Upper lobe of left lung (tissue), 4 donors: Measurements from ENCODE around the gene ZNRF1.
"Not testable (repeated sequence)": the region's sequence is repeated elsewhere in the genome, so short reads cannot be mapped to it uniquely, and the experiment has no call there.

Experiments
- CTCF ChIP-seq, 6 experiments: fragments of 450-650 bp in 4 of 6; fragments of 200-600 bp in 2 of 6; sonication (generic) in 2 of 6; IDR thresholded peaks; one replicate each; pipeline ENCODE4 v1.5.1; 2016 to 2019; ENCODE audit warnings: antibody characterized with exemption in 6 of 6
- POLR2A ChIP-seq, 4 donors: fragments of 450-650 bp; IDR thresholded peaks; one replicate each; pipeline ENCODE4 v1.5.1; 2016 to 2017; ENCODE audit warnings: antibody characterized with exemption in 4 of 4, mild to moderate bottlenecking in 2 of 4
- POLR2AphosphoS5 ChIP-seq, 2 donors: sonication (generic); formaldehyde crosslinking; IDR thresholded peaks; one replicate each; pipeline ENCODE4 v1.5.1; 2017; ENCODE audit warnings: antibody characterized with exemption in 2 of 2

- not testable (repeated sequence) for TF ChIP-seq CTCF, POLR2A, POLR2AphosphoS5 (IDR thresholded peaks at IDR 0.05)
Measured at GRCh38 chr16:75090899-75091298, 92.1 kb downstream of the ZNRF1 start.
